NCI-H2107 treated with DMSO at 0.1 percent for 48 hours (cell line): ENCODE measurements around the gene FTCDNL1.

Experiments used
- DNase-seq: peaks from one replicate; lab custom pipeline; 2025; ENCODE audit not compliant: unreplicated experiment; lab: John Stamatoyannopoulos, UW

Gene FTCDNL1

GRCh38 chr2:199743415-199744120, 107.4 kb downstream of the FTCDNL1 start:
- DNase-seq: no peak

- DNase-seq: no peak
Measured at GRCh38 chr2:199742884-199743283, 108.1 kb downstream of the FTCDNL1 start.

DNA sequence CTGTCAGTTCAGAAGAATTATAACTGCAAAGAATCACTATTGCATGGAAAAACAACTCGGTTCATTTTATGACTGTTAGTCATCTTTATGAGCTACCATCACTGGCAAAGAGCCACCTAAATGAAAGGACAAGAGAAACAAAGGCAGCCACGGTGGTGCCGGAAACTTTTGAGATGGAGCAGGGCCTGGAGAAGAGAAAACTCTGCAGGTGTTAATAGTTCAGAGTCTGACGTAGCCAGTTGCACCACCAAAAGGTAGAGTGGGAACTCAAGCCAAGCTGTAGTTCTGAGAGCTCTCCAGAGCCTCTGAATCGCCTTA, 110.9 kb downstream of the FTCDNL1 start:
- DNase-seq: no peak

GRCh38 chr2:199739413-199740110, 111.4 kb downstream of the FTCDNL1 start:
- peak; percentile 3 for DNase-seq

- no peak for DNase-seq
Measured at GRCh38 chr2:199738727-199739412, 112.1 kb downstream of the FTCDNL1 start.

GRCh38 chr2:199734651-199735050, 116.3 kb downstream of the FTCDNL1 start:
- no peak for DNase-seq

DNA sequence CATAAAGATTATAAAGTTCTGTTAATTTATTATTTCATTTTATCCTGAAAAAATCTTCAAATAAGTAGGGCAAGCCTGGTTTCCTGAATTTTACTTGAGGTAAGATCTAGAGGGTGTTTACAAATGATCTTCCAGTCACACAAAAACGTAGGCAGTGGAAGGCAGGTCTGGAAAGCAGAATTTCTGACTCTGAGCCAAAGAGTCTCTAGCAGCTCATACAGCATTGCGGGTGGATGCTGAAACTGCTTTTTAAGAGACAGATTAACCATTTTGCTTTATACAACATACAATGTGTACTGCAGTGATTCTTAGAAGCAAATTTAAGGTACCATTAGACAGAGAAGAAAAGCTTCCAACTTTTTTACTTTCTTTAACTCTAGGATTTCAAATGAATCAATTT, 117.0 kb downstream of the FTCDNL1 start:
- DNase-seq: no peak

- no peak for DNase-seq
Measured at GRCh38 chr2:199727801-199728200, 123.2 kb downstream of the FTCDNL1 start.

GRCh38 chr2:199727306-199727705, 123.7 kb downstream of the FTCDNL1 start:
- DNase-seq: no peak

- DNase-seq: no peak
Measured at GRCh38 chr2:199718074-199718473, 132.9 kb downstream of the FTCDNL1 start.

DNA sequence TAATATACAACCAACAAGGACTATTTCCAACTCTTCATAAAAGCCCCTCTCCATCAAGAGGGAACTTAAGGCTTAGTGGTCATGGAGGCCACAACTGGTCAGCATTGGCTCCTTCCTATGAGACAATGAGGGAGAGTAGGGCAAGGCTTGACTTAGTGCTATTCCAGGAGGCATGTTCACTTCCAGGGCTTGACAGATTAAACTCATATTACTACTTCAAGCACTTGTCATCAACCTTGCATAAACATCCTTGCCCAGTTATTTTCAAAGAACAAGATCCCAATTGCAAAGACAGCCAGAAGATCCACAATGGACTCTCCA, 133.4 kb downstream of the FTCDNL1 start:
- DNase-seq: no peak

GRCh38 chr2:199716807-199717586, 134.0 kb downstream of the FTCDNL1 start:
- peak; percentile 68 for DNase-seq

DNA sequence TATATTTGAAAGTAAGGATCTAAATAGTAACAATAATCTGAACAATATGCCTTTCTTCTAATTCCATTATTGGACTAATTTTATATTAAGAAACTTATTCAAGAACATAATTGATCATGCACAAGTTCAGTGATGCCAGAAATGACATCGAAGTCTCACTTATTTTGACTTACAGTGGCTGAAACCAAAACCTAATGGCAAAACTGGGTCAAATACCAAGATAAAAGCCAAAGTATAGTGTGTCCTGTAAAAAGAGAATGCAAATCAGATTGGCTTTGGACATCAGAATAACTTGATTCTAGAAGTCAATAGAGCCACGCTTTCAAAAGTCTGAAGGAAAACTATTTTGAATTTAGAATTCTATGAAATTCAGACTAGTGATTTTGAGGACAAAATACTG, 137.2 kb downstream of the FTCDNL1 start:
- no peak for DNase-seq

- DNase-seq: no peak
Measured at GRCh38 chr2:199710551-199710950, 140.4 kb downstream of the FTCDNL1 start.
